Measurements from ENCODE around the gene PCDH9.

- TF ChIP-seq CTCF (IDR thresholded peaks at IDR 0.05) (no peak), POLR2A (IDR thresholded peaks at IDR 0.05) (no peak)
These were observed 804.4 kb downstream of the PCDH9 start for GRCh38 chr13:66425741-66426140.

All from right lobe of liver (tissue), 4 donors.